ENCODE results near the gene SDF4.

DNA sequence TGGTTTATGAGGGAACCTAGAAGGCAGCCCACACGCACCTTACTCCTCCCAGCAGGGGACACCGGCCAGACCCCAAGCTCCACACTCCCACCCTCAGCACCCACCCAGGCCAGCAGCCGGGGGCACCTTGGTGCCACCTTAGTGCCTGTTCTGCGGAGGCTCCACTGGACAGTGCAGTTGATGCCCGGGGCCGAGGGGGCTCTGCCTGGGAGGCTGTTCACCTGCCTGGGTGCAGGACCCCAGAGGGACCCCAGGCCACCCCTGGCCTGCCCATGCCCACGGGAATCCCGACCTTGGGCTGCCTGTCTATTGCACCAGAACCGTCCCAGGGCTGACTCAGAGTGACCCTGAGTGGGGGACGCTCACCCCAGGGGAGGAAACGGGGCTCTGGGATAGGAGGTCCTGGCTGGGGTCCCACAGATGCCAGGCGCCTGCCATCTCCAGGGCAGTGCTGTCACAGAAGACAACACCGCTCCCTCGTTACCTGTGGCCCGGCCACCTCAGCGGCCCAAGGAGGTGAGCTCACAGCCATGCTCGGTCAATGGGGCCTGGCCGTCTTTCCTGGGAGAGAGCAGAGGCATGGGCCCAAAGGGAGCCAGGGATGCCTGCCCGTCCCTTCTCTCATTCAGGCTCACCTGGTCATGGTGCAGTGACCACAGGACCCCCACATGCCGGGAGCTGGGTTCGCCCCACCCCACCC, 49.1 kb upstream of the SDF4 start:
- TF ChIP-seq, protein P1, sequence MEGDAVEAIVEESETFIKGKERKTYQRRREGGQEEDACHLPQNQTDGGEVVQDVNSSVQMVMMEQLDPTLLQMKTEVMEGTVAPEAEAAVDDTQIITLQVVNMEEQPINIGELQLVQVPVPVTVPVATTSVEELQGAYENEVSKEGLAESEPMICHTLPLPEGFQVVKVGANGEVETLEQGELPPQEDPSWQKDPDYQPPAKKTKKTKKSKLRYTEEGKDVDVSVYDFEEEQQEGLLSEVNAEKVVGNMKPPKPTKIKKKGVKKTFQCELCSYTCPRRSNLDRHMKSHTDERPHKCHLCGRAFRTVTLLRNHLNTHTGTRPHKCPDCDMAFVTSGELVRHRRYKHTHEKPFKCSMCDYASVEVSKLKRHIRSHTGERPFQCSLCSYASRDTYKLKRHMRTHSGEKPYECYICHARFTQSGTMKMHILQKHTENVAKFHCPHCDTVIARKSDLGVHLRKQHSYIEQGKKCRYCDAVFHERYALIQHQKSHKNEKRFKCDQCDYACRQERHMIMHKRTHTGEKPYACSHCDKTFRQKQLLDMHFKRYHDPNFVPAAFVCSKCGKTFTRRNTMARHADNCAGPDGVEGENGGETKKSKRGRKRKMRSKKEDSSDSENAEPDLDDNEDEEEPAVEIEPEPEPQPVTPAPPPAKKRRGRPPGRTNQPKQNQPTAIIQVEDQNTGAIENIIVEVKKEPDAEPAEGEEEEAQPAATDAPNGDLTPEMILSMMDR (IDR thresholded peaks at IDR 0.05; ENCODE audit: low read depth, low read length, poor library complexity, severe bottlenecking) = no peak
- TF ChIP-seq EZH2phosphoT487 (IDR thresholded peaks at IDR 0.05; ENCODE audit: borderline replicate concordance, low read length) = no peak
